ENCODE data around the gene KCNH2. TPM values are rescaled to one million over a fixed set of nuclear protein-coding genes. Genes with fewer than 3 reads are reported as not detected.

Gene KCNH2
- polyA plus RNA-seq (2012; ENCODE audit: insufficient read length, low read depth), result 0.41 TPM

- no peak for TF ChIP-seq POLR2AphosphoS5 (IDR thresholded peaks at IDR 0.05; ENCODE audit: low read depth, low read length)
- TF ChIP-seq FOXP2 (optimal IDR thresholded peaks at IDR 0.05; ENCODE audit: borderline replicate concordance, extremely low read depth, extremely low read length, insufficient read depth), result no peak
- no peak for TF ChIP-seq REST (IDR thresholded peaks at IDR 0.05; ENCODE audit: insufficient read depth in 1 of 2, low read depth in 2 of 2, low read length in 2 of 2)
- no peak for TF ChIP-seq TAF1 (IDR thresholded peaks at IDR 0.05; ENCODE audit: borderline replicate concordance, insufficient read depth, low read length)
- TF ChIP-seq SIN3A (IDR thresholded peaks at IDR 0.05; ENCODE audit: borderline replicate concordance, insufficient read depth, low read length), result no peak
Observed at GRCh38 chr7:150978126-150978789, at the start of gene KCNH2. Gene KCNH2, minus strand, starts transcription at chr7:150978321. Its CDS starts 408 bp downstream, at chr7:150977913.

DNA sequence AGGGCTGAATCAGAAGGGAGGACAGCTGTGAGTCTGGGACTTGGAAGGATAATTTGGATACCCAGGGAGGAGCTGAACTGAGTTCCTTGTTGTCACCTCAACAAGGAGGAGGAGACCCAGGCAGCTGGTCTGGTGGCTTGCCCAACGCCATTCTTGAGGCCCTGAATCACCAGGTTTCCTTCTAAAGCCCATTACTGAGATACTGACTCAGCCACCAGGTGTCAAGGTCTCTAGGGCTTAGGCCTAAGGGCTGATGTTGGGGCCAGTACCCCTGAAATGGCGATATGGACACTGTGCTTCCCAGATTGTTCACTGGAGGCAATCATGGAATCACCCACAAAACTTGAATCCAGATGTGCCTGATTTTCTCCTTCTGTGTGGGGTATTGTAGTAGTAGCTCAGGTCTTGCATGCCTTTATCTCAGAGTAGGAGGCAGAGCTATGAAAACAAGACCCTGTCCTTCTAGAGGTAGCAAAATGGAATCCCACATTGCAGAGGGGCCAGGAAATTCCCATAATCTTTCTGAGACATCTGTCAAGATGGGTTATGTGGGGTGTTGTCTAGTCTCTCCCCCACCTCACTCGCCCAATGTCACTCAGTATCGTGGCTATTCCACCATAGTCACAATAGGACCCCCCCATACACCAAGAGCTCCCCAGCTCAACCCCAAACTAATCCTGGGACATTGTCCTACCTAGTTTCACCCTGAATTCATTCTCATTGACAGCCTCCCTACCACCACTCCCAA, 48.0 kb upstream of the KCNH2 start:
- TF ChIP-seq FOXP2 (optimal IDR thresholded peaks at IDR 0.05; ENCODE audit: borderline replicate concordance, extremely low read depth, extremely low read length, insufficient read depth), result no peak
- no peak for TF ChIP-seq POLR2AphosphoS5 (IDR thresholded peaks at IDR 0.05; ENCODE audit: low read depth, low read length)
- TF ChIP-seq TAF1 (IDR thresholded peaks at IDR 0.05; ENCODE audit: borderline replicate concordance, insufficient read depth, low read length), result no peak
- no peak for TF ChIP-seq SIN3A (IDR thresholded peaks at IDR 0.05; ENCODE audit: borderline replicate concordance, insufficient read depth, low read length)
- TF ChIP-seq REST (IDR thresholded peaks at IDR 0.05; ENCODE audit: insufficient read depth in 1 of 2, low read depth in 2 of 2, low read length in 2 of 2), result no peak

DNA sequence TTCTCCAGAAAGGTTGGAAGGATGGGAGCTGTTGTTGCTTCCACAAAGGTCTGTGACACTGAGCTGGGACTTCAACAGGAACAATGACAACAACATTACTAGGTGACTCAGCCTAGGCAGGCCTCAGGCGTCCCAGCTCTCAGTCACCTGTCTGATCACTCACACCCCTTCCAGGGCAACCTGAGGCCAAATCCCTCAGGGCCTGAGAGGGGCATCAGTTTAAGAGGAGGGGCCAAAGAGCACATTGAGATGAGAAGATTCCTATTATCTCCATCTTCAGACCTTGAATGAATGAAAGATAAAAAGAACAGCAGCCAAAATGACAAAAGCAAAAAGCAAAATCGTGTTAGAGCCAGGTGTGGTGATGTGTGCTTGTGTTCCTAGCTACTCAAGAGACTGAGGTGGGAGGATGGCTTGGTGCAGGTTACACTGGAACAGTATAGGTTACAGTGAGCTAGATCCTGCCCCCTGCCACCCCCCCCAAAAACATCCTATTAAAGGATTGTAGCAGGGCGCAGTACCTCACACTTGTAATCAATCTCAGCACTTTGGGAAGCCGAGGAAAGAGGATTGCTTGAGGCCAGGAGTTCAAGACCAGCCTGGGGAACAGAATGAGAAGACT, 46.4 kb upstream of the KCNH2 start, which contains the start of gene ATG9B:
Gene ATG9B, minus strand, starts transcription at position 60 of the 622 bp plus-strand sequence. CDS start 71 bp downstream, outside the sequence.
- TF ChIP-seq TAF1 (IDR thresholded peaks at IDR 0.05; ENCODE audit: borderline replicate concordance, insufficient read depth, low read length) (no peak), REST (IDR thresholded peaks at IDR 0.05; ENCODE audit: insufficient read depth in 1 of 2, low read depth in 2 of 2, low read length in 2 of 2) (no peak), FOXP2 (optimal IDR thresholded peaks at IDR 0.05; ENCODE audit: borderline replicate concordance, extremely low read depth, extremely low read length, insufficient read depth) (no peak), SIN3A (IDR thresholded peaks at IDR 0.05; ENCODE audit: borderline replicate concordance, insufficient read depth, low read length) (no peak), POLR2AphosphoS5 (IDR thresholded peaks at IDR 0.05; ENCODE audit: low read depth, low read length) (no peak)

DNA sequence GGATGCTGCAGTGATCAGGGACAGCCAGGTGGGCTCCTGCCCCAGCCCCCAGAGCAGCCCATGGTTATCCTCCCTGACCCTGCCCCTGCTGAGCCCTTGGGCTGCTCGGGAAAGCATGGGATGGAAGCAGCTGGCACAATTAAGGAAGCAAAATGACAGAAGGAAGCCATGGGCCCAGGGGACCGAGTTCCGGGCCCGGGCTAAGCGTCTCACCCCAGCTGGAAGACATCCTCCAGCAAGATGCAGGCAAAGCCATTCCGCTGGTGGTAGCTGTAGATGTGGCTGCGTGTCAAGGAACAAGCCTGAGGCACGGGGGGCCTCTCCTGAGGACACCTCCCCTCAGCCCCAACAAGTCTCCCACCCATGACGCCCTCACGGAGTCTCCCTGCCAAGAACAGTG, 45.1 kb upstream of the KCNH2 start:
- TF ChIP-seq REST (IDR thresholded peaks at IDR 0.05; ENCODE audit: insufficient read depth in 1 of 2, low read depth in 2 of 2, low read length in 2 of 2), result no peak
- no peak for TF ChIP-seq POLR2AphosphoS5 (IDR thresholded peaks at IDR 0.05; ENCODE audit: low read depth, low read length)
- no peak for TF ChIP-seq TAF1 (IDR thresholded peaks at IDR 0.05; ENCODE audit: borderline replicate concordance, insufficient read depth, low read length)
- no peak for TF ChIP-seq SIN3A (IDR thresholded peaks at IDR 0.05; ENCODE audit: borderline replicate concordance, insufficient read depth, low read length)
- TF ChIP-seq FOXP2 (optimal IDR thresholded peaks at IDR 0.05; ENCODE audit: borderline replicate concordance, extremely low read depth, extremely low read length, insufficient read depth), result no peak
